ENCODE data around the gene GFOD1.

GRCh38 chr6:13368731-13369115 is 118.7 kb downstream of the GFOD1 start:
- TF ChIP-seq REST (IDR thresholded peaks at IDR 0.05; ENCODE audit: low read depth, low read length) (no peak), EZH2 (IDR thresholded peaks at IDR 0.05; ENCODE audit: borderline replicate concordance, control insufficient read depth, low read depth, low read length) (no peak), NFIC (IDR thresholded peaks at IDR 0.05; ENCODE audit: low read depth, low read length) (no peak), POLR2A (IDR thresholded peaks at IDR 0.05; ENCODE audit: low read depth, low read length) (no peak)
- TF ChIP-seq, protein P1, sequence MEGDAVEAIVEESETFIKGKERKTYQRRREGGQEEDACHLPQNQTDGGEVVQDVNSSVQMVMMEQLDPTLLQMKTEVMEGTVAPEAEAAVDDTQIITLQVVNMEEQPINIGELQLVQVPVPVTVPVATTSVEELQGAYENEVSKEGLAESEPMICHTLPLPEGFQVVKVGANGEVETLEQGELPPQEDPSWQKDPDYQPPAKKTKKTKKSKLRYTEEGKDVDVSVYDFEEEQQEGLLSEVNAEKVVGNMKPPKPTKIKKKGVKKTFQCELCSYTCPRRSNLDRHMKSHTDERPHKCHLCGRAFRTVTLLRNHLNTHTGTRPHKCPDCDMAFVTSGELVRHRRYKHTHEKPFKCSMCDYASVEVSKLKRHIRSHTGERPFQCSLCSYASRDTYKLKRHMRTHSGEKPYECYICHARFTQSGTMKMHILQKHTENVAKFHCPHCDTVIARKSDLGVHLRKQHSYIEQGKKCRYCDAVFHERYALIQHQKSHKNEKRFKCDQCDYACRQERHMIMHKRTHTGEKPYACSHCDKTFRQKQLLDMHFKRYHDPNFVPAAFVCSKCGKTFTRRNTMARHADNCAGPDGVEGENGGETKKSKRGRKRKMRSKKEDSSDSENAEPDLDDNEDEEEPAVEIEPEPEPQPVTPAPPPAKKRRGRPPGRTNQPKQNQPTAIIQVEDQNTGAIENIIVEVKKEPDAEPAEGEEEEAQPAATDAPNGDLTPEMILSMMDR (IDR thresholded peaks at IDR 0.05 in 2 of 3, conservative IDR thresholded peaks at IDR 0.05 in 1 of 3; ENCODE audit: control insufficient read depth in 2 of 3, extremely low read depth in 1 of 3, insufficient read depth in 1 of 3, low read depth in 3 of 3, low read length in 3 of 3), result no peak

All from GM12878 (cell line).